Left ventricle myocardium superior (tissue), 1 donor: ENCODE results near the gene MYO18B. TPM values are rescaled to one million over a fixed set of nuclear protein-coding genes. Genes with fewer than 3 reads are reported as not detected.

Experiments
- ATAC-seq: fragments of 200-7000 bp; cut with Tn5 transposase; one replicate; pipeline ENCODE4 v1.9.1; 2020; ENCODE audit warnings: mild to moderate bottlenecking, moderate library complexity
- DNase-seq: peaks from one replicate; pipeline ENCODE4 v3.0.0-alpha.2; 2020
- intact Hi-C: fragments of 100-400 bp; cut with micrococcal nuclease; formaldehyde crosslinking; loops from one replicate; pipeline ENCODE4 v1.11.0; 2022
- total RNA-seq: library from RNA; stranded (reverse); fragmentation: NEBNext Ultra II Directional; extraction: Animal tissue kit (Norgen Biotek cat#: 25700); gene quantifications from one replicate; pipeline ENCODE4 v1.2.1, GENCODE V29; 2021
- donor health status: DM: no; HTN: yes; CAD: no; lungs with severe emphysema.

The MYO18B gene
- total RNA-seq, 1 donor from 2014 or later = 138 TPM

- intact Hi-C loops = no loop called here
- no peak for DNase-seq
- no peak for ATAC-seq
These were observed 260.5 kb downstream of the MYO18B start for GRCh38 chr22:26002456-26002855.

- intact Hi-C loops = no loop called here
- no peak for DNase-seq
- ATAC-seq = no peak
These were observed 262.5 kb downstream of the MYO18B start for GRCh38 chr22:26004477-26004876.

- ATAC-seq (peak; percentile 60), DNase-seq (no peak)
- intact Hi-C loops = no loop called here
These were observed 266.6 kb downstream of the MYO18B start for GRCh38 chr22:26008587-26008986.

GRCh38 chr22:26016916-26017315 is 274.9 kb downstream of the MYO18B start:
- DNase-seq (no peak), ATAC-seq (no peak)
- intact Hi-C loops = no loop called here

GRCh38 chr22:26017932-26018331 is 275.9 kb downstream of the MYO18B start:
- ATAC-seq (no peak), DNase-seq (no peak)
- intact Hi-C loops = loop anchor here (2.0 kb wide), 1 partner anchor 15 kb away; no protein-coding TSS in a partner anchor

GRCh38 chr22:26019596-26019995 is 277.6 kb downstream of the MYO18B start:
- intact Hi-C loops = loop anchor here (2.0 kb wide), 1 partner anchor 13 kb away; no protein-coding TSS in a partner anchor
- DNase-seq (no peak), ATAC-seq (no peak)

- ATAC-seq (no peak), DNase-seq (no peak)
- intact Hi-C loops = no loop called here
These were observed 279.5 kb downstream of the MYO18B start for GRCh38 chr22:26021516-26021915.

- DNase-seq = no peak
- ATAC-seq = no peak
- intact Hi-C loops = no loop called here
These were observed 281.3 kb downstream of the MYO18B start for GRCh38 chr22:26023104-26023775.

GRCh38 chr22:26025626-26026025 is 283.6 kb downstream of the MYO18B start:
- ATAC-seq (no peak), DNase-seq (no peak)
- intact Hi-C loops = no loop called here

- intact Hi-C loops = no loop called here
- no peak for DNase-seq
- no peak for ATAC-seq
These were observed 285.4 kb downstream of the MYO18B start for GRCh38 chr22:26027341-26027740.

- ATAC-seq (no peak), DNase-seq (no peak)
- intact Hi-C loops = loop anchor here (2.0 kb wide), 1 partner anchor 13 kb away; no protein-coding TSS in a partner anchor
These were observed 289.7 kb downstream of the MYO18B start for GRCh38 chr22:26031641-26032040.

- ATAC-seq (no peak), DNase-seq (no peak)
- intact Hi-C loops = loop anchor here (2.0 kb wide), 1 partner anchor 14 kb away; no protein-coding TSS in a partner anchor
These were observed 291.1 kb downstream of the MYO18B start for GRCh38 chr22:26033071-26033470.

GRCh38 chr22:26033586-26033985 is 291.6 kb downstream of the MYO18B start:
- intact Hi-C loops = loop anchor here (2.0 kb wide), 1 partner anchor 15 kb away; no protein-coding TSS in a partner anchor
- DNase-seq (no peak), ATAC-seq (no peak)

GRCh38 chr22:26035523-26035922 is 293.5 kb downstream of the MYO18B start:
- intact Hi-C loops = no loop called here
- no peak for DNase-seq
- no peak for ATAC-seq

GRCh38 chr22:26038365-26038764 is 296.4 kb downstream of the MYO18B start:
- ATAC-seq = no peak
- no peak for DNase-seq
- intact Hi-C loops = no loop called here

GRCh38 chr22:26041931-26042330 is 299.9 kb downstream of the MYO18B start:
- intact Hi-C loops = no loop called here
- ATAC-seq (no peak), DNase-seq (no peak)

GRCh38 chr22:26043031-26043430 is 301.0 kb downstream of the MYO18B start:
- intact Hi-C loops = no loop called here
- DNase-seq (no peak), ATAC-seq (no peak)

GRCh38 chr22:26045051-26045450 is 303.1 kb downstream of the MYO18B start:
- ATAC-seq (no peak), DNase-seq (no peak)
- intact Hi-C loops = no loop called here

GRCh38 chr22:26045860-26046259 is 303.9 kb downstream of the MYO18B start:
- DNase-seq = no peak
- intact Hi-C loops = no loop called here
- no peak for ATAC-seq

- intact Hi-C loops = no loop called here
- ATAC-seq (no peak), DNase-seq (no peak)
These were observed 305.5 kb downstream of the MYO18B start for GRCh38 chr22:26047516-26047915.

- ATAC-seq = no peak
- DNase-seq = no peak
- intact Hi-C loops = no loop called here
These were observed 305.9 kb downstream of the MYO18B start for GRCh38 chr22:26047920-26048319.
